OCI-LY3 (cell line): ENCODE results near the gene CHGA.

ENCODE experiments used
- CTCF ChIP-seq: fragments of 200-600, 300-600 bp; sonication (generic); IDR thresholded peaks from 2 replicates; pipeline ENCODE4 v1.5.1; 2014; ENCODE audit warnings: antibody characterized with exemption, low read length, low read depth
- EZH2phosphoT487 ChIP-seq: fragments of 200-600 bp; shearing (Covaris generic); IDR thresholded peaks from 2 replicates; pipeline ENCODE4 v1.6.1; 2018; ENCODE audit warnings: antibody characterized with exemption, mixed run types, low read depth

- TF ChIP-seq CTCF: no peak
- TF ChIP-seq EZH2phosphoT487: no peak
These were observed 26.7 kb downstream of the CHGA start for GRCh38 chr14:92949496-92950192.
